Measurements from ENCODE around the gene DCTN3. TPM values are rescaled to one million over a fixed set of nuclear protein-coding genes. Genes with fewer than 3 reads are reported as not detected.

Gene DCTN3
- total RNA-seq, 1 donor, result 43.6 TPM

DNA sequence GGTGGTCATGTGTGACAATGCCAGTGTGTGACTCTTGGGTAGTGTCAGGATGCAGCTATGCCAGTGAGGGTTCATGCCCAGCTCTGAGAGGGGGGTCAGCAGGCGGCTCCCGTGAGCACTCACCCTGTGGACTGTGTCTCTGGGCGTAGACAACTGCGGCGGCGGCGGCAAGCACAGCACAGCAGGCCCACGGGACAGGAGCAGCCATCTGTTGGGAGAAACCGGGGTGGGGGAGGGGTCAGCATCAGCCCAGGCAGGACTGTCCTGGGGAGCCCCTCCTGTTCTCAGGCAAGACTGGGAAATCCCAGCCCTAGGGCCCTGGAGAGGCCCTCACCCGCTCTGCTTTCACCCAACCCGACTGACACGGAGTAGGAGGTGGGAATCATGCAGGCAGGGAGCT is 51.5 kb downstream of the DCTN3 start:
- Histone ChIP-seq H3K9me3 (ENCODE audit: low read depth, low read length) (no peaks in the 10 kb centered on the region), H3K27me3 (ENCODE audit: insufficient read depth, low read length) (no peaks in the 10 kb centered on the region), H3K4me3 (ENCODE audit: low read length) (no peak overlapping the region), H3K4me1 (ENCODE audit: insufficient read depth, low read length) (no peaks in the 10 kb centered on the region)

DNA sequence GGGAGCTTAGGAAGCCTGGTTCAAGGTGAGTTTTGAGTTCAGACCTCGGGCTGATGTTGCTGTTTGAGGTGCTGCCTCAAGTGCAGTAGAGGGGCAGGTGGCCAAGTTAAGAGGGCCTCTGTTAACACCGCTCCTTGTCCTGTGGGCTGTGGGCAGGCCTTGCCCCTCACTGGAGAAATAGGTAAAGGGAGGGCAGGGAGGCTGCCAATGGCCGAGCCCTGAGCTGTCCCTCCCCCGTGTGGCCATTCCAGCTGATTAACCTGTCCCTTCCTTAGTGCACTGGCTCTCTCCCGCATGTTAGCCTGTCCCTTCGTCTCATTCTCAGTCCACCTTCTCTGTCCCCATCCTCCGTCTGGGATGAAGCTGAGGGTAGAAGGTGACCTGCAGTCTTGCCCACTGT is 52.2 kb downstream of the DCTN3 start:
- no peak overlapping the region for H3K4me3 ChIP-seq (ENCODE audit: low read length)
- no peaks in the 10 kb centered on the region for H3K4me1 ChIP-seq (ENCODE audit: insufficient read depth, low read length)
- H3K27me3 ChIP-seq (ENCODE audit: insufficient read depth, low read length), result no peaks in the 10 kb centered on the region
- H3K9me3 ChIP-seq (ENCODE audit: low read depth, low read length), result no peaks in the 10 kb centered on the region

DNA sequence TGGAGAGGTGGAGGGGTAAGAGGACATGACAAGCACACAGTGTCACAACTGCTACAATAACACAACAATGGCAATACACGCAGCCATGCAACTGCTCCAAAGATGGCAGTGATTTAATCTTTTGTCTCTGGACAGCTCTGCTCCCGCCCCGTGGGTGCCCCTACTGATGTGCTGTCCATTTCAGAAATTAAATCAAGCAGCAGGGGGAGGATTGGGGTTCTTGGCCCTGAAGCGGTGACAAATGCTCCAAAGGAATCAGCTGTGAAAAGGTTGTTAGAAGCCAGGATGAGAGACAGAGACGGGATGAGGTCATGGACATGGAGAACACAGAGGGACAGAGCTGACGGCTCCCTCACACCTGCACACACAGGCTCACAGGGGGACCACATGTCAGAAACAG is 53.3 kb downstream of the DCTN3 start:
- Histone ChIP-seq H3K4me1 (ENCODE audit: insufficient read depth, low read length) (no peaks in the 10 kb centered on the region), H3K27me3 (ENCODE audit: insufficient read depth, low read length) (no peaks in the 10 kb centered on the region), H3K4me3 (ENCODE audit: low read length) (no peak overlapping the region), H3K9me3 (ENCODE audit: low read depth, low read length) (no peaks in the 10 kb centered on the region)

DNA sequence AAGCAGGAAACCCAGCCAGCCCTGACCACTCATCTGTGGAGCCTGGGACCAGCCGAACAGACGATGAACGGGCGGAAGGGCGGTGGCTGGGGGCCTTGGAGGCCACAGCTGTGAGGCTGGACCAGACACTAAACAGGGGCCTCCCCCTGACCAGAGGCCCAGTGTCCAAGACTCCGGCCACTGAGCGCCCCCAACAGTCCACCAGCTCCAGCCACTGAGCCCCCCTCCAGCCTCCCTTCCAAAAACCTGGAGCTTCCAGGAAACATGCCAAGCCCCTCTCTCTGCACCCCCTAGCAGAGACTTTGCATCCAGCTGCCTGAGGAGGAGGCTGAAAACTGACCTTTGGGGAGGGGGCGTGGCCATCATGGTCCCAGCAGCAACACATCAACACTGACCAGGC is 54.0 kb downstream of the DCTN3 start:
- Histone ChIP-seq H3K4me1 (ENCODE audit: insufficient read depth, low read length) (no peaks in the 10 kb centered on the region), H3K27me3 (ENCODE audit: insufficient read depth, low read length) (no peaks in the 10 kb centered on the region), H3K4me3 (ENCODE audit: low read length) (no peak overlapping the region), H3K9me3 (ENCODE audit: low read depth, low read length) (no peaks in the 10 kb centered on the region)

DNA sequence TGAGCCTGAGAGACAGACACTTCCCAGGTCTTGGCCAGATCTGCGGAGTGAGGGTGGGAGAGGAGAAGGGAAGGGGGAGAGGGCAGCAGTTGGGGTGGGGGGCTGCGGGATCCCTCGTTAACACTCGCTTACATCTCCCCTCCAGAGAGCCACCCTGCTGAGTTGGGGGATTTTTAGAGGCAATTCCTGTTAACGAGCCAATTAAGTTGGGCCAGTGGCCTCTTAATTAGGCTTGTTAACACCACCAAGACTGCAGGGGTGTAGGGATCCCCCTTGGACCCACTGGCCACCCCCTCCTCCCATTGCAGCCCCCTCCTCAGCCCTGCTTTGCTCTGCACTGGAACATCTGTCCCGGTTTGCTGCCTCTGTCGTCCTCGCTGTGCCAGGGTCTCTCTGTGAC is 54.4 kb downstream of the DCTN3 start:
- H3K4me1 ChIP-seq (ENCODE audit: insufficient read depth, low read length), result no peaks in the 10 kb centered on the region
- H3K27me3 ChIP-seq (ENCODE audit: insufficient read depth, low read length), result no peaks in the 10 kb centered on the region
- no peak overlapping the region for H3K4me3 ChIP-seq (ENCODE audit: low read length)
- no peaks in the 10 kb centered on the region for H3K9me3 ChIP-seq (ENCODE audit: low read depth, low read length)

DNA sequence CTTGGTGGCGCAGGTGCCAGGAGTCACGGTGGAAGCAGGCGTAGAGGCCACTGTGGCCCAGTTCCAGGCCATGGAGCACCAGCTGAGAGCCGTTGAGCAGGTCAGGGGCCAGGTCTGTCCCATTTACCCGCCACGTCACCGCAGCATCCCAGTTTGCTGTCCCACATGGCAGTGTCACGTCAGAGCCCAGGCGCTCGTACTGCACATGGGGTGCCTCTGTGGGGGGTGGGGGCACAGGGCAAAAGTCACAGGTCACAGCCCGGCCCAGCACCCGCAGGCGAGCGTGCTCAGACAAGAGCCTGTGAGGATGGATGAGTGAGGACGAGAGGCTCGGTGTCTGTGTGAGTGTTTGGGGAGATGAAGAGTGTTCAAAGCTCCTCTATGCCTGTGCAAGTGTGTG is 55.7 kb downstream of the DCTN3 start:
- Histone ChIP-seq H3K4me3 (ENCODE audit: low read length) (no peak overlapping the region), H3K27me3 (ENCODE audit: insufficient read depth, low read length) (no peaks in the 10 kb centered on the region), H3K9me3 (ENCODE audit: low read depth, low read length) (no peaks in the 10 kb centered on the region), H3K4me1 (ENCODE audit: insufficient read depth, low read length) (no peaks in the 10 kb centered on the region)

Other genes starting within 250 kb of the DCTN3 start
- gene MYORG, start 243.6 kb downstream of the DCTN3 start, total RNA-seq, result 0.10 TPM
- gene FAM219A, start 161.9 kb downstream of the DCTN3 start, total RNA-seq, result 2.0 TPM
- not detected for gene DNAI1, start 161.7 kb downstream of the DCTN3 start, total RNA-seq
- gene ENHO, start 97.5 kb downstream of the DCTN3 start, total RNA-seq, result 0.63 TPM
- gene CNTFR, start 30.8 kb downstream of the DCTN3 start, total RNA-seq, result not detected
- gene RPP25L, start 8.4 kb downstream of the DCTN3 start, total RNA-seq, result 6.1 TPM
- not detected for gene ARID3C, start 8.6 kb upstream of the DCTN3 start, total RNA-seq
- 15.6 TPM for gene SIGMAR1, start 17.3 kb upstream of the DCTN3 start, total RNA-seq
- 46.4 TPM for gene GALT, start 26.2 kb upstream of the DCTN3 start, total RNA-seq
- gene IL11RA, start 31.7 kb upstream of the DCTN3 start, total RNA-seq, result 17.8 TPM
- 0.21 TPM for gene CCL27, start 42.2 kb upstream of the DCTN3 start, total RNA-seq
- not detected for gene CCL19, start 70.8 kb upstream of the DCTN3 start, total RNA-seq
- gene CCL21, start 89.6 kb upstream of the DCTN3 start, total RNA-seq, result not detected

All from mononuclear cell (primary cell).